Transverse colon (tissue), 4 donors: Measurements from ENCODE around the gene TNS1.

Experiments
- POLR2A ChIP-seq: fragments of 450-650 bp; IDR thresholded peaks from one replicate; pipeline ENCODE4 v1.6.1; 2016; ENCODE audit warnings: antibody characterized with exemption, mild to moderate bottlenecking, moderate library complexity
- POLR2AphosphoS5 ChIP-seq, 3 donors: sonication (generic); formaldehyde crosslinking; IDR thresholded peaks; one replicate each; pipeline ENCODE4 v1.6.1; 2016; ENCODE audit warnings: antibody characterized with exemption in 3 of 3
- TF ChIP-seq, protein P1 (sequence below), 5 experiments: fragments of 200-600 bp in 3 of 5; fragments of 450-650 bp in 2 of 5; sonication (generic) in 3 of 5; IDR thresholded peaks; 1 replicate in 2 of 5; 2 replicates in 3 of 5; pipeline ENCODE4 v1.5.1; 2016 to 2017; ENCODE audit warnings: antibody characterized with exemption in 5 of 5, inconsistent platforms in 3 of 5, mild to moderate bottlenecking in 2 of 5, moderate library complexity in 1 of 5

DNA sequence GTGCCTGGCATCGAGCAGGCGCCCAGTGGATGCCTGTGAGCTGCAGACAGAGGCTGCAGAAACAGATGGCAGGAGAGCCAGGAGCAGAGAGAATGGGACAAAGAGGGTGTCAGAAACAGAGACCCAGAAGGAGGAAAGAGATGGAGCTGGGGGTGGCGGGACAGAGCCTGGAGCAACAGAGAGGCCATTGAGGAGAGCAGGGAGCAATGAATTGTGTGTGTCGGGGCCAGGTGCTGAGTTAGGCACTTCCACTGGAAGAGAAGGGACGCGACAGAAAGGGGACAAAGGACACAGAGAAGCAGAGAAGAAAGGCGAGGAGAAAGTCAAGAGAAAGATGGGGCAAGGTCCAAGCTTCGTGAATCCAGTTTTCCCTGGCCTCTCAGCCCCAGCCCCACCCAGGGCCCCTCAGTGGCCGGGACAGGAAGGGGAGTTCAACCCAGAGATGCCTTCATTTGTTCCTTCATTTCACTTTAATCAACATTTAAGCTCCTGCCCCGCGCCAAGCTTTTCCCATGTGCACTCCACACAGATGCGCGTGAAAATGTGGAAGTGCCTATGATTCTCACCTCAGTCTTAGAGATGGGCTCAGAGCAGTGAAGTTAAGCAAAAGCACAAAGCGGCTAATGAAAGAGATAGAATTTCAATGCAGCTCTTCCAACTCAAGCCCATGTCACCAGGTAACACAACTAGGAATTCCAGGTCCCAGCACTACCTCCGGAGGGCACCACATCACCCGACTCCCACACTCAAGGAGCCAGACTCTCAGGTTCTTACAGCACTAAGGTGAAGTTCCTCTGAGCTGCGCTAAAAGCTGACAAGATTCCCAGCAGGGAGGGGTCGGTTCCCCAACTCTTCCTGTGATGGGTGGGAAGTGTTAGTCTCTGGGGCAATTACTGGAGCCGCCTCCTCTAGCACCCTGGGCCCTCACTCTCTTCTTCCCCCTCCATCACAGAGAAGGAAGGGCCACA lies 55.1 kb downstream of the TNS1 start:
- TF ChIP-seq, protein P1, sequence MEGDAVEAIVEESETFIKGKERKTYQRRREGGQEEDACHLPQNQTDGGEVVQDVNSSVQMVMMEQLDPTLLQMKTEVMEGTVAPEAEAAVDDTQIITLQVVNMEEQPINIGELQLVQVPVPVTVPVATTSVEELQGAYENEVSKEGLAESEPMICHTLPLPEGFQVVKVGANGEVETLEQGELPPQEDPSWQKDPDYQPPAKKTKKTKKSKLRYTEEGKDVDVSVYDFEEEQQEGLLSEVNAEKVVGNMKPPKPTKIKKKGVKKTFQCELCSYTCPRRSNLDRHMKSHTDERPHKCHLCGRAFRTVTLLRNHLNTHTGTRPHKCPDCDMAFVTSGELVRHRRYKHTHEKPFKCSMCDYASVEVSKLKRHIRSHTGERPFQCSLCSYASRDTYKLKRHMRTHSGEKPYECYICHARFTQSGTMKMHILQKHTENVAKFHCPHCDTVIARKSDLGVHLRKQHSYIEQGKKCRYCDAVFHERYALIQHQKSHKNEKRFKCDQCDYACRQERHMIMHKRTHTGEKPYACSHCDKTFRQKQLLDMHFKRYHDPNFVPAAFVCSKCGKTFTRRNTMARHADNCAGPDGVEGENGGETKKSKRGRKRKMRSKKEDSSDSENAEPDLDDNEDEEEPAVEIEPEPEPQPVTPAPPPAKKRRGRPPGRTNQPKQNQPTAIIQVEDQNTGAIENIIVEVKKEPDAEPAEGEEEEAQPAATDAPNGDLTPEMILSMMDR (IDR thresholded peaks at IDR 0.05) = no peak
- TF ChIP-seq POLR2AphosphoS5 (IDR thresholded peaks at IDR 0.05) = no peak
- no peak for TF ChIP-seq POLR2A
